K562 (cell line): ENCODE results near the gene BCL7C. TPM values are rescaled to one million over a fixed set of nuclear protein-coding genes. Genes with fewer than 3 reads are reported as not detected.

Source experiments
- ATAC-seq: fragments of 200-7000 bp; cut with Tn5 transposase; 3 replicates; pipeline ENCODE4 v1.9.1; 2020; ENCODE audit warnings: moderate library complexity
- BruUV-seq: library from RNA; stranded (reverse); fragments of 400-500 nt; replicated peaks from 2 replicates; lab custom pipeline; 2021; lab: Mats Ljungman, UMichigan
- CTCF ChIA-PET: fragments of 300-600 bp; formaldehyde crosslinking; extraction: SDS; loops from one replicate; lab custom pipeline; 2021; ENCODE audit warnings: low intra/inter-chr PET ratio; lab: Yijun Ruan, JAX
- POLR2A ChIA-PET: fragments of 300-600, 350-650 bp; sonication (Branson Sonifier 250); formaldehyde crosslinking; extraction: SDS; loops from one replicate; lab custom pipeline; 2021; ENCODE audit warnings: antibody characterized with exemption, inconsistent platforms; lab: Yijun Ruan, JAX
- DNase-seq, 4 experiments: peaks; one replicate each; pipeline versions ENCODE4 v3.0.0 to v3.0.0-alpha.2; 2011 to 2018; ENCODE audit warnings: low spot score in 3 of 4, mixed read lengths in 3 of 4; ENCODE audit errors: extremely low read depth in 1 of 4
- FAIRE-seq: peaks from 2 replicates; lab custom pipeline; 2011; peaks lifted over from hg19 to GRCh38; lab: Jason Lieb, UNC
- H2AFZ ChIP-seq: 2 replicates; pipeline ENCODE4 v1.6.0; 2011; ENCODE audit warnings: low read depth, low read length, control low read depth, inconsistent platforms
- H3K27ac ChIP-seq: fragments of 200-600 bp; 3 replicates; pipeline ENCODE4 v1.8.0; 2011; ENCODE audit warnings: low read depth, mild to moderate bottlenecking, control low read depth, inconsistent platforms, low read length, moderate library complexity, mixed read lengths; ENCODE audit errors: extremely low read depth
- H3K27me3 ChIP-seq, 2 experiments: fragments of 300-600 bp in 1 of 2; 2 replicates in 1 of 2; 3 replicates in 1 of 2; pipeline versions ENCODE4 v1.6.0 to v1.8.0; 2011; ENCODE audit warnings: inconsistent platforms in 2 of 2, low read length in 2 of 2, mild to moderate bottlenecking in 1 of 2, mixed read lengths in 1 of 2, moderate library complexity in 1 of 2; ENCODE audit not compliant: control insufficient read depth in 2 of 2, insufficient read depth in 2 of 2
- H3K36me3 ChIP-seq: fragments of 300-600 bp; 3 replicates; pipeline ENCODE4 v1.8.0; 2011; ENCODE audit warnings: mild to moderate bottlenecking, low read length, inconsistent platforms; ENCODE audit not compliant: control insufficient read depth, insufficient read depth
- H3K4me1 ChIP-seq, 2 experiments: fragments of 200-600 bp in 1 of 2; replicated peaks in 1 of 2; 2 replicates in 1 of 2; 3 replicates in 1 of 2; pipeline versions ENCODE4 v1.5.1 to v1.8.0; 2011; ENCODE audit warnings: inconsistent platforms in 2 of 2, low read length in 2 of 2, mild to moderate bottlenecking in 1 of 2, mixed read lengths in 1 of 2, moderate library complexity in 1 of 2; ENCODE audit not compliant: control insufficient read depth in 2 of 2, insufficient read depth in 2 of 2
- H3K4me2 ChIP-seq: 2 replicates; pipeline ENCODE4 v1.6.1; 2011; ENCODE audit warnings: low read length, control low read depth, inconsistent platforms, mixed read lengths; ENCODE audit not compliant: insufficient read depth
- H3K4me3 ChIP-seq: fragments of 200-600 bp; sonication (generic), shearing (Covaris generic); 2 replicates; pipeline ENCODE4 v1.5.1; 2016; ENCODE audit warnings: control low read depth, inconsistent platforms
- H3K79me2 ChIP-seq: fragments of 200-600 bp; 3 replicates; pipeline ENCODE4 v1.8.0; 2011; ENCODE audit warnings: low read length, inconsistent platforms; ENCODE audit not compliant: control insufficient read depth, insufficient read depth
- H3K9ac ChIP-seq, 2 experiments: 2 replicates each; pipeline versions ENCODE4 v1.6.0 to v1.6.1; 2011; ENCODE audit warnings: low read depth in 2 of 2, low read length in 2 of 2, control low read depth in 1 of 2, inconsistent platforms in 1 of 2, mild to moderate bottlenecking in 1 of 2, mixed read lengths in 1 of 2; ENCODE audit not compliant: insufficient read depth in 1 of 2
- H3K9me1 ChIP-seq: one replicate; pipeline ENCODE4 v1.6.0; 2011; ENCODE audit warnings: inconsistent platforms, mild to moderate bottlenecking, low read length, moderate library complexity; ENCODE audit not compliant: control insufficient read depth, insufficient read depth
- H3K9me3 ChIP-seq: replicated peaks from 2 replicates; pipeline ENCODE4 v1.5.1; 2011; ENCODE audit warnings: low read depth, low read length, inconsistent platforms; ENCODE audit not compliant: control insufficient read depth, insufficient read depth
- H4K20me1 ChIP-seq: replicated peaks from 2 replicates; pipeline ENCODE4 v1.6.1; 2011; ENCODE audit warnings: low read length, inconsistent platforms, mixed read lengths; ENCODE audit not compliant: control insufficient read depth, insufficient read depth
- EGR1 ChIP-seq: fragments of 450-650 bp; conservative IDR thresholded peaks from 2 replicates; pipeline ENCODE4 v1.6.1; 2017; ENCODE audit warnings: mild to moderate bottlenecking
- FOXA3 ChIP-seq, 2 experiments: fragments of 450-650 bp in 1 of 2; sonication (generic) in 1 of 2; formaldehyde crosslinking; IDR thresholded peaks in 1 of 2; conservative IDR thresholded peaks in 1 of 2; 2 replicates each; pipeline versions ENCODE4 v1.4.0 to v1.8.0; 2020 to 2022; ENCODE audit warnings: mild to moderate bottlenecking in 2 of 2, missing genetic modification reagents in 1 of 2
- KAT7 ChIP-seq: sonication (generic); formaldehyde crosslinking; IDR thresholded peaks from 2 replicates; pipeline ENCODE4 v1.8.0; 2022; ENCODE audit warnings: missing genetic modification reagents, mild to moderate bottlenecking, borderline replicate concordance
- KDM1A ChIP-seq, 2 experiments: fragments of 450-650 bp; IDR thresholded peaks; 2 replicates each; pipeline ENCODE4 v1.6.1; 2016; ENCODE audit warnings: mild to moderate bottlenecking in 2 of 2
- NR1H2 ChIP-seq: sonication (generic); formaldehyde crosslinking; IDR thresholded peaks from 2 replicates; pipeline ENCODE4 v1.4.0; 2020; ENCODE audit warnings: mild to moderate bottlenecking, missing genetic modification reagents
- PHF8 ChIP-seq: fragments of 200-600 bp; sonication (generic); IDR thresholded peaks from 2 replicates; pipeline ENCODE4 v1.6.1; 2012; ENCODE audit warnings: mixed run types, mild to moderate bottlenecking, inconsistent platforms, low read length, moderate library complexity, borderline replicate concordance
- SNIP1 ChIP-seq: fragments of 450-650 bp; IDR thresholded peaks from 2 replicates; pipeline ENCODE4 v1.7.1; 2017; ENCODE audit warnings: low read depth, mild to moderate bottlenecking
- ZFP30 ChIP-seq: fragments of 250-450 bp; sonication (Bioruptor Pico); IDR thresholded peaks from 2 replicates; pipeline ENCODE4 v1.8.0; 2022; ENCODE audit warnings: moderate library complexity, mild to moderate bottlenecking, inconsistent platforms, borderline replicate concordance
- WGBS: fragments of 100-300 bp; shearing (Covaris generic); methylation state at CpG from one replicate; pipeline ENCODE4 v1.1.6; 2016; ENCODE audit warnings: low coverage, mixed read lengths; ENCODE audit not compliant: insufficient coverage; ENCODE audit errors: missing lambda C conversion rate; 5-methylcytosine and 5-hydroxymethylcytosine counted together
- in situ Hi-C: fragments of 300-500 bp; cut with MboI; formaldehyde crosslinking; loops from 4 replicates; pipeline ENCODE4 v1.15.0; 2018; ENCODE audit warnings: inconsistent platforms, mixed read lengths
- intact Hi-C: fragments of 100-400 bp; cut with micrococcal nuclease; formaldehyde crosslinking; loops from 2 replicates; pipeline ENCODE4 v1.14.2; 2022
- polyA plus RNA-seq, 8 experiments: library from polyadenylated mRNA; depleted of rRNA in 4 of 8; stranded (reverse) in 5 of 8; unstranded in 3 of 8; fragments of >200 nt; fragmentation: Nextera tagmentation in 2 of 8; fragmentation: Illumina TruSeq in 1 of 8; extraction: Ambion mirVana in 2 of 8; extraction: Trizol in 1 of 8; gene quantifications; 2 replicates each; pipeline versions ENCODE4 v1.2.1 to v1.2.3, GENCODE V29; 2011 to 2014; ENCODE audit warnings: inconsistent platforms in 1 of 8, missing spikeins in 1 of 8
- total RNA-seq, 7 experiments: library from RNA; depleted of rRNA in 6 of 7; stranded (reverse); fragments of >200 nt in 6 of 7; fragmentation: Illumina TruSeq in 2 of 7; extraction: Trizol in 2 of 7; gene quantifications; 2 replicates each; pipeline versions ENCODE4 v1.2.1 to v1.2.3, GENCODE V29; 2011 to 2021; ENCODE audit warnings: low replicate concordance in 1 of 7
- TF ChIP-seq, protein P1 (sequence below): fragments of 250-450 bp; sonication (Bioruptor Pico); IDR thresholded peaks from 2 replicates; pipeline ENCODE4 v1.4.0; 2020; ENCODE audit warnings: mild to moderate bottlenecking, moderate library complexity
- TF ChIP-seq, protein P2 (sequence below), 2 experiments: fragments of 450-650 bp; IDR thresholded peaks; 2 replicates each; pipeline ENCODE4 v1.6.1; 2018; ENCODE audit warnings: mild to moderate bottlenecking in 2 of 2, low read depth in 1 of 2; ENCODE audit not compliant: partially characterized antibody in 2 of 2
- TF ChIP-seq, protein P3 (sequence below): sonication (generic); formaldehyde crosslinking; IDR thresholded peaks from 2 replicates; pipeline ENCODE4 v1.8.1; 2023; ENCODE audit warnings: mild to moderate bottlenecking, missing genetic modification reagents
- TF ChIP-seq, protein P4 (sequence below): fragments of 250-450 bp; sonication (Bioruptor Pico); IDR thresholded peaks from 2 replicates; pipeline ENCODE4 v1.8.0; 2022; ENCODE audit warnings: inconsistent platforms

The BCL7C gene
- total and polyA plus RNA-seq, 9 of the 15 experiments (the other 6 are each of a cell fraction or from before 2014, with no cell fraction given): 1.7 to 85.8 (median 19.6) TPM

DNA sequence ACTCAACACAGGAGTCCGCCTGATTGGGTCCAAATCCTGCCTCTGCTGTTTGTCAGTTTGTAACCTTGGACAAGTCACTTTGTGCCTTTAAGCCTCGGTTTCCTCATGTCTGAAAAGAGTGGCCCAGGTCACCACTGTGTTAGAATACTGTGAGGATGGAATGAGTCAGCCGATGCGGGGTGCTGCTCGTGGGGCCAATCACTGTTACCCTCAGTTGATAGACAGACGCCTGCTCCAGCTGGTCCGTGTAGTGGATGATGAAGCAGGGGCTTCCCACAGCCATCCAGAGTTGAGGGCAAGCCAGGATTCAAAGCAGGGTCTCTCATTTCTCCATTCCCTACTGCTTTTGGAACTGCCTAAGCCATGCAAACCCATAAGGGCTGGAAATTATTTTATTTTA, 35.3 kb upstream of the BCL7C start:
- BruUV-seq: no TSS peak
- in situ Hi-C loops: no loop called here
- H2AFZ ChIP-seq: no peak overlapping the region
- POLR2A ChIA-PET: interaction anchor here (0.8 kb wide), 1 partner anchor 837 kb away, joined by 4 read pairs; no protein-coding TSS in a partner anchor
- peaks cover 9% of the 10 kb centered on the region for H3K79me2 ChIP-seq
- DNase-seq (no peak), ATAC-seq (no peak), FAIRE-seq (no peak)
- no peak overlapping the region for H3K4me2 ChIP-seq
- H3K9me1 ChIP-seq: peaks cover 3% of the 10 kb centered on the region
- WGBS: 82% methylated on average over 7 of the region's 7 CpGs
- CTCF ChIA-PET: no interaction called here
- H3K9ac ChIP-seq: no peak overlapping the region
- intact Hi-C loops: no loop called here
- H4K20me1 ChIP-seq: no peaks in the 10 kb centered on the region; the same call in 1 of the 2 replicates
- no peak overlapping the region for H3K4me3 ChIP-seq
- H3K9me3 ChIP-seq: no peaks in the 10 kb centered on the region
- H3K4me1 ChIP-seq: peaks cover 0 to 47% of the 10 kb centered on the region in 2 experiments; a peak in 3 of 5 replicates
- H3K27ac ChIP-seq: no peak overlapping the region
- no peaks in the 10 kb centered on the region for H3K27me3 ChIP-seq
- H3K36me3 ChIP-seq: peaks cover 61% of the 10 kb centered on the region; the same call in 2 of the 3 replicates
- TF ChIP-seq KDM1A (IDR thresholded peaks at IDR 0.05) (no peak), EGR1 (no peak), KAT7 (no peak), NR1H2 (CRISPR knock-in tag) (no peak), PHF8 (no peak), SNIP1 (no peak), FOXA3 (CRISPR knock-in tag; conservative IDR thresholded peaks at IDR 0.05 in 1 of 2, IDR thresholded peaks at IDR 0.05 in 1 of 2) (no peak), ZFP30 (CRISPR knock-in tag) (no peak)
- TF ChIP-seq, protein P1, sequence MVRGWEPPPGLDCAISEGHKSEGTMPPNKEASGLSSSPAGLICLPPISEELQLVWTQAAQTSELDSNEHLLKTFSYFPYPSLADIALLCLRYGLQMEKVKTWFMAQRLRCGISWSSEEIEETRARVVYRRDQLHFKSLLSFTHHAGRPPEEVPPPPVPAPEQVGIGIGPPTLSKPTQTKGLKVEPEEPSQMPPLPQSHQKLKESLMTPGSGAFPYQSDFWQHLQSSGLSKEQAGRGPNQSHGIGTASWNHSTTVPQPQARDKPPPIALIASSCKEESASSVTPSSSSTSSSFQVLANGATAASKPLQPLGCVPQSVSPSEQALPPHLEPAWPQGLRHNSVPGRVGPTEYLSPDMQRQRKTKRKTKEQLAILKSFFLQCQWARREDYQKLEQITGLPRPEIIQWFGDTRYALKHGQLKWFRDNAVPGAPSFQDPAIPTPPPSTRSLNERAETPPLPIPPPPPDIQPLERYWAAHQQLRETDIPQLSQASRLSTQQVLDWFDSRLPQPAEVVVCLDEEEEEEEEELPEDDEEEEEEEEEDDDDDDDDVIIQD (CRISPR knock-in tag): no peak
- TF ChIP-seq, protein P2, sequence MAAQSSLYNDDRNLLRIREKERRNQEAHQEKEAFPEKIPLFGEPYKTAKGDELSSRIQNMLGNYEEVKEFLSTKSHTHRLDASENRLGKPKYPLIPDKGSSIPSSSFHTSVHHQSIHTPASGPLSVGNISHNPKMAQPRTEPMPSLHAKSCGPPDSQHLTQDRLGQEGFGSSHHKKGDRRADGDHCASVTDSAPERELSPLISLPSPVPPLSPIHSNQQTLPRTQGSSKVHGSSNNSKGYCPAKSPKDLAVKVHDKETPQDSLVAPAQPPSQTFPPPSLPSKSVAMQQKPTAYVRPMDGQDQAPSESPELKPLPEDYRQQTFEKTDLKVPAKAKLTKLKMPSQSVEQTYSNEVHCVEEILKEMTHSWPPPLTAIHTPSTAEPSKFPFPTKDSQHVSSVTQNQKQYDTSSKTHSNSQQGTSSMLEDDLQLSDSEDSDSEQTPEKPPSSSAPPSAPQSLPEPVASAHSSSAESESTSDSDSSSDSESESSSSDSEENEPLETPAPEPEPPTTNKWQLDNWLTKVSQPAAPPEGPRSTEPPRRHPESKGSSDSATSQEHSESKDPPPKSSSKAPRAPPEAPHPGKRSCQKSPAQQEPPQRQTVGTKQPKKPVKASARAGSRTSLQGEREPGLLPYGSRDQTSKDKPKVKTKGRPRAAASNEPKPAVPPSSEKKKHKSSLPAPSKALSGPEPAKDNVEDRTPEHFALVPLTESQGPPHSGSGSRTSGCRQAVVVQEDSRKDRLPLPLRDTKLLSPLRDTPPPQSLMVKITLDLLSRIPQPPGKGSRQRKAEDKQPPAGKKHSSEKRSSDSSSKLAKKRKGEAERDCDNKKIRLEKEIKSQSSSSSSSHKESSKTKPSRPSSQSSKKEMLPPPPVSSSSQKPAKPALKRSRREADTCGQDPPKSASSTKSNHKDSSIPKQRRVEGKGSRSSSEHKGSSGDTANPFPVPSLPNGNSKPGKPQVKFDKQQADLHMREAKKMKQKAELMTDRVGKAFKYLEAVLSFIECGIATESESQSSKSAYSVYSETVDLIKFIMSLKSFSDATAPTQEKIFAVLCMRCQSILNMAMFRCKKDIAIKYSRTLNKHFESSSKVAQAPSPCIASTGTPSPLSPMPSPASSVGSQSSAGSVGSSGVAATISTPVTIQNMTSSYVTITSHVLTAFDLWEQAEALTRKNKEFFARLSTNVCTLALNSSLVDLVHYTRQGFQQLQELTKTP (IDR thresholded peaks at IDR 0.05; ENCODE audit: low read depth in 1 of 2, partially characterized antibody in 2 of 2): no peak
- TF ChIP-seq, protein P3, sequence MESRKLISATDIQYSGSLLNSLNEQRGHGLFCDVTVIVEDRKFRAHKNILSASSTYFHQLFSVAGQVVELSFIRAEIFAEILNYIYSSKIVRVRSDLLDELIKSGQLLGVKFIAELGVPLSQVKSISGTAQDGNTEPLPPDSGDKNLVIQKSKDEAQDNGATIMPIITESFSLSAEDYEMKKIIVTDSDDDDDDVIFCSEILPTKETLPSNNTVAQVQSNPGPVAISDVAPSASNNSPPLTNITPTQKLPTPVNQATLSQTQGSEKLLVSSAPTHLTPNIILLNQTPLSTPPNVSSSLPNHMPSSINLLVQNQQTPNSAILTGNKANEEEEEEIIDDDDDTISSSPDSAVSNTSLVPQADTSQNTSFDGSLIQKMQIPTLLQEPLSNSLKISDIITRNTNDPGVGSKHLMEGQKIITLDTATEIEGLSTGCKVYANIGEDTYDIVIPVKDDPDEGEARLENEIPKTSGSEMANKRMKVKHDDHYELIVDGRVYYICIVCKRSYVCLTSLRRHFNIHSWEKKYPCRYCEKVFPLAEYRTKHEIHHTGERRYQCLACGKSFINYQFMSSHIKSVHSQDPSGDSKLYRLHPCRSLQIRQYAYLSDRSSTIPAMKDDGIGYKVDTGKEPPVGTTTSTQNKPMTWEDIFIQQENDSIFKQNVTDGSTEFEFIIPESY (CRISPR knock-in tag): no peak
- TF ChIP-seq, protein P4, sequence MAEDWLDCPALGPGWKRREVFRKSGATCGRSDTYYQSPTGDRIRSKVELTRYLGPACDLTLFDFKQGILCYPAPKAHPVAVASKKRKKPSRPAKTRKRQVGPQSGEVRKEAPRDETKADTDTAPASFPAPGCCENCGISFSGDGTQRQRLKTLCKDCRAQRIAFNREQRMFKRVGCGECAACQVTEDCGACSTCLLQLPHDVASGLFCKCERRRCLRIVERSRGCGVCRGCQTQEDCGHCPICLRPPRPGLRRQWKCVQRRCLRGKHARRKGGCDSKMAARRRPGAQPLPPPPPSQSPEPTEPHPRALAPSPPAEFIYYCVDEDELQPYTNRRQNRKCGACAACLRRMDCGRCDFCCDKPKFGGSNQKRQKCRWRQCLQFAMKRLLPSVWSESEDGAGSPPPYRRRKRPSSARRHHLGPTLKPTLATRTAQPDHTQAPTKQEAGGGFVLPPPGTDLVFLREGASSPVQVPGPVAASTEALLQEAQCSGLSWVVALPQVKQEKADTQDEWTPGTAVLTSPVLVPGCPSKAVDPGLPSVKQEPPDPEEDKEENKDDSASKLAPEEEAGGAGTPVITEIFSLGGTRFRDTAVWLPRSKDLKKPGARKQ (CRISPR knock-in tag): no peak
